NCI-H345 treated with DMSO at 0.1 percent for 48 hours (cell line): ENCODE measurements around the gene USP6.
"Not testable (repeated sequence)": the region's sequence is repeated elsewhere in the genome, so short reads cannot be mapped to it uniquely, and the experiment has no call there.

Experiments
- DNase-seq: peaks from one replicate; lab custom pipeline; 2025; ENCODE audit not compliant: unreplicated experiment; lab: John Stamatoyannopoulos, UW

USP6 gene

GRCh38 chr17:5134571-5134970 lies 18.7 kb downstream of the USP6 start:
- DNase-seq = not testable (repeated sequence)

- not testable (repeated sequence) for DNase-seq
Measured at GRCh38 chr17:5135131-5135712, 19.4 kb downstream of the USP6 start.

- no peak for DNase-seq
Measured at GRCh38 chr17:5135726-5136579, 20.1 kb downstream of the USP6 start.

- DNase-seq = not testable (repeated sequence)
Measured at GRCh38 chr17:5136580-5137412, 21.0 kb downstream of the USP6 start.

- not testable (repeated sequence) for DNase-seq
Measured at GRCh38 chr17:5137511-5138197, 21.8 kb downstream of the USP6 start.

GRCh38 chr17:5138198-5138544 lies 22.3 kb downstream of the USP6 start:
- DNase-seq = not testable (repeated sequence)

- no peak for DNase-seq
Measured at GRCh38 chr17:5138616-5139457, 23.0 kb downstream of the USP6 start.

- no peak for DNase-seq
Measured at GRCh38 chr17:5139458-5139732, 23.6 kb downstream of the USP6 start.

- not testable (repeated sequence) for DNase-seq
Measured at GRCh38 chr17:5142877-5143276, 27.0 kb downstream of the USP6 start.

- not testable (repeated sequence) for DNase-seq
Measured at GRCh38 chr17:5146122-5146521, 30.3 kb downstream of the USP6 start.

- not testable (repeated sequence) for DNase-seq
Measured at GRCh38 chr17:5160702-5161101, 44.9 kb downstream of the USP6 start.

- not testable (repeated sequence) for DNase-seq
Measured at GRCh38 chr17:5161793-5162192, 46.0 kb downstream of the USP6 start.

- DNase-seq = no peak
Measured at GRCh38 chr17:5164436-5164835, 48.6 kb downstream of the USP6 start.

GRCh38 chr17:5165791-5166564 lies 50.1 kb downstream of the USP6 start:
- not testable (repeated sequence) for DNase-seq

GRCh38 chr17:5175027-5175426 lies 59.2 kb downstream of the USP6 start:
- DNase-seq = not testable (repeated sequence)

GRCh38 chr17:5179003-5179402 lies 63.2 kb downstream of the USP6 start:
- no peak for DNase-seq

- no peak for DNase-seq
Measured at GRCh38 chr17:5181509-5182305, 65.9 kb downstream of the USP6 start.

- no peak for DNase-seq
Measured at GRCh38 chr17:5182597-5183409, 67.0 kb downstream of the USP6 start.
